H9 (cell line): ENCODE results near the gene KCNAB2. TPM values are rescaled to one million over a fixed set of nuclear protein-coding genes. Genes with fewer than 3 reads are reported as not detected.
A peak's percentile ranks its signal among the peaks of the same experiment; 100 is the strongest.

Source experiments
- DNase-seq: peaks from one replicate; pipeline ENCODE4 v3.0.0-alpha.2; 2017
- H2AFZ ChIP-seq: one replicate; pipeline ENCODE4 v1.6.1; 2013; ENCODE audit warnings: mild to moderate bottlenecking, low read length, control low read depth, moderate library complexity
- H2AK5ac ChIP-seq: 2 replicates; pipeline ENCODE4 v1.6.1; 2013; ENCODE audit warnings: low read length, control low read depth, mixed read lengths; ENCODE audit not compliant: insufficient read length
- H2BK120ac ChIP-seq: one replicate; pipeline ENCODE4 v1.6.1; 2013; ENCODE audit warnings: low read depth, mild to moderate bottlenecking, low read length, control low read depth, inconsistent platforms; ENCODE audit not compliant: poor library complexity, severe bottlenecking
- H2BK12ac ChIP-seq: 2 replicates; pipeline ENCODE4 v1.6.1; 2013; ENCODE audit warnings: low read length, control low read depth, mixed read lengths, low read depth; ENCODE audit not compliant: insufficient read length
- H2BK15ac ChIP-seq: 2 replicates; pipeline ENCODE4 v1.6.1; 2013; ENCODE audit warnings: low read depth, low read length, control low read depth
- H2BK20ac ChIP-seq: one replicate; pipeline ENCODE4 v1.6.1; 2013; ENCODE audit warnings: low read depth, mild to moderate bottlenecking, low read length, control low read depth, inconsistent platforms; ENCODE audit not compliant: poor library complexity, severe bottlenecking
- H2BK5ac ChIP-seq: 2 replicates; pipeline ENCODE4 v1.6.1; 2013; ENCODE audit warnings: low read length, control low read depth, mixed read lengths; ENCODE audit not compliant: insufficient read length
- H3K14ac ChIP-seq: 2 replicates; pipeline ENCODE4 v1.6.1; 2013; ENCODE audit warnings: low read length, control low read depth; ENCODE audit not compliant: insufficient read depth
- H3K18ac ChIP-seq: 2 replicates; pipeline ENCODE4 v1.6.1; 2013; ENCODE audit warnings: low read depth, mild to moderate bottlenecking, mixed read lengths, low read length, control low read depth; ENCODE audit not compliant: insufficient read length
- H3K23ac ChIP-seq: 2 replicates; pipeline ENCODE4 v1.6.1; 2013; ENCODE audit warnings: low read length, control low read depth, mixed read lengths, low read depth; ENCODE audit not compliant: insufficient read length
- H3K23me2 ChIP-seq: 2 replicates; pipeline ENCODE4 v1.6.1; 2013; ENCODE audit warnings: low read depth, mild to moderate bottlenecking, mixed read lengths, low read length, control low read depth; ENCODE audit not compliant: insufficient read length, poor library complexity, severe bottlenecking
- H3K27ac ChIP-seq: 2 replicates; pipeline ENCODE4 v1.5.1; 2013; ENCODE audit warnings: low read length, control low read depth, mixed read lengths, low read depth; ENCODE audit not compliant: insufficient read length
- H3K27me3 ChIP-seq: 2 replicates; pipeline ENCODE4 v1.6.1; 2013; ENCODE audit warnings: low read length, control low read depth, inconsistent platforms; ENCODE audit not compliant: insufficient read depth
- H3K4ac ChIP-seq: 2 replicates; pipeline ENCODE4 v1.6.1; 2013; ENCODE audit warnings: low read depth, mild to moderate bottlenecking, control low read depth, inconsistent platforms, low read length, moderate library complexity
- H3K4me1 ChIP-seq: 2 replicates; pipeline ENCODE4 v1.6.1; 2013; ENCODE audit warnings: low read length, control low read depth, inconsistent platforms; ENCODE audit not compliant: insufficient read depth
- H3K4me2 ChIP-seq: 2 replicates; pipeline ENCODE4 v1.6.1; 2013; ENCODE audit warnings: low read length, control low read depth, mixed read lengths; ENCODE audit not compliant: insufficient read length, insufficient read depth
- H3K56ac ChIP-seq: 2 replicates; pipeline ENCODE4 v1.6.1; 2013; ENCODE audit warnings: low read depth, mild to moderate bottlenecking, mixed read lengths, low read length, control low read depth; ENCODE audit not compliant: insufficient read length
- H3K79me1 ChIP-seq: 2 replicates; pipeline ENCODE4 v1.6.1; 2013; ENCODE audit warnings: low read depth, mild to moderate bottlenecking, moderate library complexity, low read length, control low read depth, inconsistent platforms; ENCODE audit not compliant: insufficient read depth, poor library complexity, severe bottlenecking
- H3K79me2 ChIP-seq: 2 replicates; pipeline ENCODE4 v1.6.1; 2013; ENCODE audit warnings: low read length, control low read depth, inconsistent platforms; ENCODE audit not compliant: insufficient read depth
- H3K9ac ChIP-seq: 2 replicates; pipeline ENCODE4 v1.6.1; 2013; ENCODE audit warnings: low read length, control low read depth, mixed read lengths; ENCODE audit not compliant: insufficient read length; ENCODE audit errors: extremely low read depth
- H3K9me3 ChIP-seq: one replicate; pipeline ENCODE4 v1.6.1; 2013; ENCODE audit warnings: low read depth, low read length, inconsistent platforms; ENCODE audit not compliant: control insufficient read depth
- H3T11ph ChIP-seq: one replicate; pipeline ENCODE4 v1.6.1; 2013; ENCODE audit warnings: mild to moderate bottlenecking, low read length, control low read depth, inconsistent platforms
- H4K20me1 ChIP-seq: one replicate; pipeline ENCODE4 v1.6.1; 2013; ENCODE audit not compliant: control insufficient read depth, insufficient read length, insufficient read depth
- H4K5ac ChIP-seq: 2 replicates; pipeline ENCODE4 v1.6.1; 2013; ENCODE audit warnings: low read depth, mild to moderate bottlenecking, mixed read lengths, low read length, control low read depth; ENCODE audit not compliant: insufficient read length
- H4K8ac ChIP-seq: replicated peaks from 2 replicates; pipeline ENCODE4 v1.6.1; 2013; ENCODE audit warnings: low read length, control low read depth, mixed read lengths, low read depth; ENCODE audit not compliant: insufficient read length
- H4K91ac ChIP-seq: 2 replicates; pipeline ENCODE4 v1.6.1; 2013; ENCODE audit warnings: low read depth, mild to moderate bottlenecking, moderate library complexity, mixed read lengths, low read length, control low read depth; ENCODE audit not compliant: insufficient read length
- H3K27ac Mint-ChIP-seq, 3 experiments: 2 replicates in 2 of 3; 3 replicates in 1 of 3; pipeline ENCODE4 v1.8.0; 2020 to 2021; ENCODE audit warnings: mixed read lengths in 3 of 3, mild to moderate bottlenecking in 1 of 3, moderate library complexity in 1 of 3
- H3K27me3 Mint-ChIP-seq: 2 replicates; pipeline ENCODE4 v1.8.0; 2021; ENCODE audit warnings: low read depth, mild to moderate bottlenecking, moderate library complexity, mixed read lengths
- H3K36me3 Mint-ChIP-seq, 3 experiments: 2 replicates in 2 of 3; 3 replicates in 1 of 3; pipeline ENCODE4 v1.8.0; 2020 to 2021; ENCODE audit warnings: low read depth in 3 of 3, mixed read lengths in 3 of 3; ENCODE audit not compliant: insufficient read depth in 1 of 3
- H3K4me1 Mint-ChIP-seq, 2 experiments: 2 replicates each; pipeline ENCODE4 v1.8.0; 2020; ENCODE audit warnings: mixed read lengths in 2 of 2
- H3K4me3 Mint-ChIP-seq, 2 experiments: 2 replicates in 1 of 2; 3 replicates in 1 of 2; pipeline ENCODE4 v1.8.0; 2020 to 2021; ENCODE audit warnings: mild to moderate bottlenecking in 2 of 2, mixed read lengths in 2 of 2, moderate library complexity in 1 of 2
- H3K9me3 Mint-ChIP-seq, 2 experiments: 2 replicates in 1 of 2; 3 replicates in 1 of 2; pipeline ENCODE4 v1.8.0; 2020; ENCODE audit warnings: mild to moderate bottlenecking in 2 of 2, mixed read lengths in 2 of 2, moderate library complexity in 1 of 2
- CTCF ChIP-seq: fragments of 200-600 bp; sonication (generic); conservative IDR thresholded peaks from 3 replicates; pipeline ENCODE4 v1.8.0; 2021; ENCODE audit warnings: antibody characterized with exemption, mild to moderate bottlenecking
- WGBS: extraction: QIAGEN DNeasy Blood & Tissue Kit; methylation state at CpG from one replicate; pipeline ENCODE4 v1.1.7; 2013; ENCODE audit warnings: missing lambda C conversion rate, low lambda C conversion rate, mixed read lengths; ENCODE audit not compliant: insufficient read length; ENCODE audit errors: extremely low coverage; 5-methylcytosine and 5-hydroxymethylcytosine counted together
- total RNA-seq: library from RNA; stranded (reverse); gene quantifications from 2 replicates; pipeline ENCODE4 v1.2.1, GENCODE V29; 2021

KCNAB2 gene
- total RNA-seq, 1 experiment from 2014 or later = 8.3 TPM

- no peak overlapping the region for H3K9ac ChIP-seq
- Mint-ChIP-seq H3K27me3 (peaks cover 43% of the 10 kb centered on the region), H3K9me3 (no peaks in the 10 kb centered on the region), H3K4me3 (no peak overlapping the region), H3K4me1 (peaks cover 26 to 41% of the 10 kb centered on the region in 2 experiments), H3K27ac (no peak overlapping the region), H3K36me3 (no peaks in the 10 kb centered on the region)
- H3K79me1 ChIP-seq = no peaks in the 10 kb centered on the region
- TF ChIP-seq CTCF = no peak
- H2BK15ac ChIP-seq = no peak overlapping the region
- no peak overlapping the region for H4K8ac ChIP-seq
- H3K14ac ChIP-seq = peak overlapping the region; percentile 43; the same call in 1 of the 2 replicates
- H3K9me3 ChIP-seq = no peaks in the 10 kb centered on the region
- H3T11ph ChIP-seq = no peak overlapping the region
- H2AFZ ChIP-seq = no peak overlapping the region
- H2AK5ac ChIP-seq = no peak overlapping the region
- no CpG with 5 or more reads among the region's 17 CpGs for WGBS
- H3K79me2 ChIP-seq = no peaks in the 10 kb centered on the region
- H2BK120ac ChIP-seq = no peak overlapping the region
- H3K27me3 ChIP-seq = no peaks in the 10 kb centered on the region; the same call in 1 of the 2 replicates
- DNase-seq = no peak
- H4K5ac ChIP-seq = no peak overlapping the region
- no peaks in the 10 kb centered on the region for H4K20me1 ChIP-seq
- H2BK20ac ChIP-seq = no peak overlapping the region
- H3K56ac ChIP-seq = no peak overlapping the region
- no peak overlapping the region for H3K23ac ChIP-seq
- H2BK5ac ChIP-seq = no peak overlapping the region
- H3K18ac ChIP-seq = no peak overlapping the region
- H2BK12ac ChIP-seq = no peak overlapping the region
- H3K23me2 ChIP-seq = no peaks in the 10 kb centered on the region
- no peak overlapping the region for H3K4me2 ChIP-seq
- H3K4ac ChIP-seq = no peak overlapping the region
- H4K91ac ChIP-seq = no peak overlapping the region
- H3K4me1 ChIP-seq = no peaks in the 10 kb centered on the region
- H3K27ac ChIP-seq = no peak overlapping the region
These were observed 45.0 kb upstream of the KCNAB2 start for GRCh38 chr1:6000444-6001288.
